Kidney epithelial cell (primary cell): Measurements from ENCODE around the gene OPCML. TPM values are rescaled to one million over a fixed set of nuclear protein-coding genes. Genes with fewer than 3 reads are reported as not detected.

Source experiments
- DNase-seq: peaks from one replicate; pipeline ENCODE4 v3.0.0-alpha.2; 2010; ENCODE audit warnings: low read depth
- H3K27me3 ChIP-seq: 2 replicates; pipeline ENCODE4 v1.6.0; 2011; ENCODE audit warnings: low read length; ENCODE audit not compliant: control insufficient read depth, insufficient read depth
- H3K36me3 ChIP-seq: 2 replicates; pipeline ENCODE4 v1.5.1; 2011; ENCODE audit warnings: low read length; ENCODE audit not compliant: control insufficient read depth, insufficient read depth
- H3K4me3 ChIP-seq: 2 replicates; pipeline ENCODE4 v1.5.1; 2011; ENCODE audit warnings: low read depth, mild to moderate bottlenecking, control low read depth, low read length
- CTCF ChIP-seq: IDR thresholded peaks from 2 replicates; pipeline ENCODE4 v1.5.1; 2011; ENCODE audit warnings: mild to moderate bottlenecking, moderate library complexity, low read length, control low read depth, inconsistent platforms; ENCODE audit not compliant: insufficient read depth, poor library complexity, severe bottlenecking
- total RNA-seq: library from RNA; depleted of rRNA; stranded (reverse); fragments of >200 nt; gene quantifications from 2 replicates; pipeline ENCODE4 v1.2.3, GENCODE V29; 2015

OPCML gene
- total RNA-seq, 1 donor from 2014 or later: under 0.01 TPM

GRCh38 chr11:132650969-132651720, 881.2 kb downstream of the OPCML start:
- no peak for DNase-seq
- no peak for TF ChIP-seq CTCF
- no peaks in the 10 kb centered on the region for H3K27me3 ChIP-seq

GRCh38 chr11:132649277-132649676, 883.0 kb downstream of the OPCML start:
- Histone ChIP-seq H3K27me3 (no peaks in the 10 kb centered on the region), H3K4me3 (no peak overlapping the region), H3K36me3 (no peaks in the 10 kb centered on the region)
- TF ChIP-seq CTCF: no peak
- DNase-seq: no peak

More at GRCh38 chr11:132650969-132651720, 881.2 kb downstream of the OPCML start:
- Histone ChIP-seq H3K36me3 (no peaks in the 10 kb centered on the region), H3K4me3 (no peak overlapping the region)

- H3K36me3 ChIP-seq: no peaks in the 10 kb centered on the region
- H3K27me3 ChIP-seq: no peaks in the 10 kb centered on the region
- no peak for TF ChIP-seq CTCF
- DNase-seq: no peak
- no peak overlapping the region for H3K4me3 ChIP-seq
These were observed 883.5 kb downstream of the OPCML start for GRCh38 chr11:132648851-132649250.

- no peaks in the 10 kb centered on the region for H3K27me3 ChIP-seq
- TF ChIP-seq CTCF: no peak
- no peak overlapping the region for H3K4me3 ChIP-seq
- H3K36me3 ChIP-seq: no peaks in the 10 kb centered on the region
- no peak for DNase-seq
These were observed 885.4 kb downstream of the OPCML start for GRCh38 chr11:132646890-132647289.

GRCh38 chr11:132644520-132645239, 887.6 kb downstream of the OPCML start:
- no peak for DNase-seq
- Histone ChIP-seq H3K36me3 (no peaks in the 10 kb centered on the region), H3K27me3 (no peaks in the 10 kb centered on the region), H3K4me3 (no peak overlapping the region)
- TF ChIP-seq CTCF: no peak

- no peak overlapping the region for H3K4me3 ChIP-seq
- H3K36me3 ChIP-seq: no peaks in the 10 kb centered on the region
- TF ChIP-seq CTCF: no peak
- DNase-seq: no peak
- H3K27me3 ChIP-seq: no peaks in the 10 kb centered on the region
These were observed 889.1 kb downstream of the OPCML start for GRCh38 chr11:132643239-132643638.
